Pulmonary artery endothelial cell (primary cell): ENCODE measurements around the gene GABRG3. TPM values are rescaled to one million over a fixed set of nuclear protein-coding genes. Genes with fewer than 3 reads are reported as not detected.

Experiments used
- DNase-seq: peaks from one replicate; pipeline ENCODE4 v3.0.0-alpha.2; 2011; ENCODE audit warnings: low read depth, low spot score
- total RNA-seq: library from RNA; depleted of rRNA; stranded (reverse); fragments of >200 nt; gene quantifications from 2 replicates; pipeline ENCODE4 v1.2.3, GENCODE V29; 2014

Gene GABRG3
- total RNA-seq, 1 donor from 2014 or later: not detected

DNA sequence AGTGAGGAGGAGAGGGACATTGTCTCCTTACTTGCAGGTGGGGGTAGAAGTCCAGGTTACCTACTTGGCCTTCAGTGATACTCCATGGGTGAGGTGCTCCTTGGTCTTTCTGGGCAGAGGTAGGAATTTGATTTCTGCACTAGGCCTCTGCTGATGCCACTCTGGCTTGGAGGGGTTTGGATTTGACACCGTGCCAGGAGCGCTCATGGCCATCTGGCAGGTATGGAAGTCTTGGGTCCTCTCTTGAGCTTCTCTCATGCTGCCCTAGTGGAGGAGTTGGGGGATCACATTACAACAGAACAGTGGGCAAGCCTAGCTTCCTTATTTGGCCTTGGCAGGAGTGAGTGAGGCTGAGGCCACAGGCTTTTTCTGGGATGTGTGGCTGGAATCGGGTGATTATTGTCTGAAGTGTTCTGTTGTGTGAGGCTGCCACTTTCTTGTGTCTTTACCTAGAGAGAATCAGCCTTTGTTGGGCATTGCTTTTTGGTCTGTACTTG lies 525.0 kb downstream of the GABRG3 start:
- no peak for DNase-seq

- DNase-seq: no peak
These were observed 527.7 kb downstream of the GABRG3 start for GRCh38 chr15:27498700-27499099.

DNA sequence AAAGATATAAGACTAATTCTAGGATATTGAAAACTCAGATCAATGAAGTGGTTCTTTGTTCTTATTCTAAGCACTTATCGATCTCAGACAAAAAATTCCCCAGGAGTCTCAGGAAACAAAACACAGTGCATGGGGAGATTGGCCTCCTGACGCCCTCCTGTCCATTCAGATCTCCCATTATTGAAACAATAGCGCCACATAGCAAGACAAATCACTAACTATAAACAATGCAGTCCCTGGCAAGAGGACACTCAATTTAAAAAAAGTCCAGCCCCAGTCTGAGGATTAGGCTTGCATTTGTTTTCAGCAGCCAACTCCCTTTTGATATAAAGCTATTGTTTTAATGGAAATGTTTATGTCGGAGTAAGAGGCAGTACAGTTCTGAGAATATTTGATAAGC lies 528.2 kb downstream of the GABRG3 start:
- DNase-seq: no peak

DNA sequence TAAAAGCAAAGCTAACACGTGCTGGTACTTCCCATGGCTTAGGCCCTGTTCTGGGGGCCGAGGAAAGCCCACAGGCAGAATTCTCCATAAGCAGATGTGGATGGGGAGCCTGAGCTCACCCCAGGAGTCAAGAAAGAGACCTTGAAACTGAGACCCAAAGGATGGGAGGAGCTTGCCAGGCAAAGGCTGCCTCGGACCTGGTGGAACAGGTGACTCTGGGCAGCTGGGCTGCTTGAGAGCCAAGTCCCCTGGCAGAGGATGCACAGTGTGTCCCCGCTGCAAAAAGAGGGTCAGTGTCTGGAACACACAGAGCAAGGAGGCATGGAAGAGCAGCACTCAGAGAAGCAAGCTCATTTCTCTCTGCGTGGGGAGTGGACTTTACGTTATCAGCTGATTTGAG lies 528.7 kb downstream of the GABRG3 start:
- no peak for DNase-seq

- DNase-seq: no peak
These were observed 529.2 kb downstream of the GABRG3 start for GRCh38 chr15:27500206-27500605.

DNA sequence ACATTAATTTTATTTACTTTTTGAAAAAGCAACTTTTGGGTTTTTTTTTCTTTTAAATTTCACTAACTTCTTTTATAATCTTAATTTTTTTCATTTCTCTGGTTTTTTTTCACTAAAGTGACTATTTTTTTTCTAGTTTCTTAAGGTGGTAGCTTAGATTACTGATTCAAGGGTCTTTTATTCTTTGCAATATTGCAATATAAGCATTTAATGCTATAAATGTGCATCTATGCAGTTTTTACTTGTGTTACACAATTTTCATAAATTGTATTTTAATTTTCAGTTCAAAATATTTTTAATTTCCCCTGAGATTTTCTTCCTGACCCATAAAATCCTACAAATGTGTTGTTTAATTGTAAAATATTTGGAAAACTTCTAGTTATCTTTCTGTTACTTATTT lies 535.8 kb downstream of the GABRG3 start:
- no peak for DNase-seq

DNA sequence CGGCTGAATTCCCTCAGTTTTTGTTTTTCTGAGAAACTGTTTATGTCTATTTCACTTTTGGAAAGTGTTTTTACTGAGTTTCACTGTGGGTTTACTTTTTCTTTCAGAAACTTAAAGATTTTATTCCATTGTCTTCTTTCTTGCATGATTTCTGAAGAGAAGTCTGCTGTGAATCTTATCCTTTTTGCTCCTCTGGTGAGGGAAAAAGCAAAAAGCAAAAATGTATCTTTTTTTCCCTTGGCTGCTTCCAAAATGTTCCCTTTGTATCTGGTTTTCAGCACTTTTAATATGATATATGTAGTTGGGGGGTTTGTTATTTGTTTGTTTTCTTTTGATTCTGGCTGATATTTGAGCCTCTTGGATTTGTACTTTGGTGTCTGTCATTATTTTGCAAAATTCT lies 538.0 kb downstream of the GABRG3 start:
- DNase-seq: no peak

GRCh38 chr15:27512281-27513001 lies 541.5 kb downstream of the GABRG3 start:
- no peak for DNase-seq

DNA sequence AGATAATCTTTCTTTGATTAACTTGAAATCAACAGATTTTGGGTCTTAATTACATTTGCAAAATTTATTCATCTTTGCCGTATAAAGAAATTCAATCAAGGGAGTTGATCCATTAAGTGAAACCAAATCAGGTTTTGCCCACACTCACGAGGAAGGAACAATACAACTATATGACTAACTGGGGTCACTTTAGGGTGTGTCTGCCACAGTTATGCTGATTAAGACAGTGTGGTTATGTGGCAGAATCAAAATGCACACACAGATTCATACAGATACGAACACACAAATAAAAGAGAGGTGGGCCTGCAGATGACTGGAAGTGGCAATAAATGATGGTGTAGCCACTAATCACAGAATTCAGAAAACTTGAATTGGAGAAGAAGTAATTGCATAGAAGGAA lies 543.5 kb downstream of the GABRG3 start:
- DNase-seq: no peak

DNA sequence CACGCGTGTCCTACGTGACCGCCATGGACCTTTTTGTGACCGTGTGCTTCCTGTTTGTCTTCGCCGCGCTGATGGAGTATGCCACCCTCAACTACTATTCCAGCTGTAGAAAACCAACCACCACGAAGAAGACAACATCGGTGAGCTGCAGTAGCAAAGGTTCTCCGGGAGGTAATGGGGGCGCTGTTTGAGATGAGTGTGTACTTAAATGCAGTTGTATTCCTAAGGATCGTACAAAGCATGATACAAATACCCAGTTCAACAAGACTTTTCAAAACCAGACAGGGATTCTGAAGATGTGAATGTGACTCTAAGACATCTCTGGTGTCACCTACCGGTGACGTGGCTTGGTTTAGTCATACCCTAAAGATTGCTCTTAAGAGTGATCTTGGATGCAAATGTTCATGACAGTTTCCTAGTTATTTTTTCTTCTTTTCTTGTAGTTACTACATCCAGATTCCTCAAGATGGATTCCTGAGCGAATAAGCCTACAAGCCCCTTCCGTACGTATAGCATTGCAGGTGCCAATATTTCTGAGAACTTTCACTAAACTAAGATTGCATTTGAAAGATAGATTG lies 556.6 kb downstream of the GABRG3 start:
- no peak for DNase-seq

DNA sequence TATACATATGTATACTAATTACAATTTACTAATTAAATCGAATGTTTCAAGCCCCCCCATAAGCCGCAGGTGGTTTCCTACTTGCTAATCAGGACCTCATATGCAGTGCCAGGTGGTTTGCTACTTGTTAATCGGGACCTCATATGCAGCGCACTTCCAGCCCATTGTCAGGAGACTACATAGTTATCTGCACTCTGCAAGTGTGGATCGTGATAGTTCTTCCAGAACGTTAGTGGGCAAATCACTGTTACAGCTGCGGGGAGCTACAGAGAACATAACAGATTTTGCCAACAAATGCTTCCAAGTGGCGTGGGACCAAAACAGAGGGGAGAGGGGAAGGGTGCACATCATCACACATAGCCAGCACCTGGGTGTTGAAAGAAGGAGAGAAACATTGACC lies 558.4 kb downstream of the GABRG3 start:
- no peak for DNase-seq

DNA sequence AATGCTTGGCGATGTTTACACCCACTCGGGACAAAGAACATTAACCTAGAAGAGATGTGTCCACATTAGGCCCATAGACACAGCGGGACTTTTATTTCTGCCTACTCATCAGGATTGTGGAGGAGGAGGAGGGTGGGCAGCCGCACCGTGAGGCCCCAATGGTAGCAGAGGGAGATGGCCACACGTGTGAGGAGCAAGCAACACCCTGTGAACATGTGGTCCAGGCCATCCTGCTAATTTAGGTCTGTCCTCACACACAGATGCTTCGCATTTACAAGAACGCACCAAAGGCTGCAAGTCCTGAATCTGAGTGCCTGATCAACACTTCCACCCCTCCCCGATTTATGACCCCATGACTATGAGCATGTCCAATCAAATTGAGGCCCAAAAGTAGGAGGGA lies 560.0 kb downstream of the GABRG3 start:
- no peak for DNase-seq

DNA sequence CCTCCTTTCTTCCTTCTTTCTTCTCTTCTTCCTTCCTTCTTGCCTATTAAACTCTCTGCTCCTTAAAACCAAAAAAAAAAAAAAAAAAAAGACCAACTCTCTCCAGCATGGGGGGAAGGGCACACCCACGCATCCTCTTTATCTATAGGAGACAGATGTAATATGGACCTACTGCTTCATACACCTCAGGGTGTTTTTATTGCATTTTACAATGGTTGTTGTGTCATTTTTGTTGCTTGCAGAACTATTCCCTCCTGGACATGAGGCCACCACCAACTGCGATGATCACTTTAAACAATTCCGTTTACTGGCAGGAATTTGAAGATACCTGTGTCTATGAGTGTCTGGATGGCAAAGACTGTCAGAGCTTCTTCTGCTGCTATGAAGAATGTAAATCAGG lies 561.4 kb downstream of the GABRG3 start:
- no peak for DNase-seq

DNA sequence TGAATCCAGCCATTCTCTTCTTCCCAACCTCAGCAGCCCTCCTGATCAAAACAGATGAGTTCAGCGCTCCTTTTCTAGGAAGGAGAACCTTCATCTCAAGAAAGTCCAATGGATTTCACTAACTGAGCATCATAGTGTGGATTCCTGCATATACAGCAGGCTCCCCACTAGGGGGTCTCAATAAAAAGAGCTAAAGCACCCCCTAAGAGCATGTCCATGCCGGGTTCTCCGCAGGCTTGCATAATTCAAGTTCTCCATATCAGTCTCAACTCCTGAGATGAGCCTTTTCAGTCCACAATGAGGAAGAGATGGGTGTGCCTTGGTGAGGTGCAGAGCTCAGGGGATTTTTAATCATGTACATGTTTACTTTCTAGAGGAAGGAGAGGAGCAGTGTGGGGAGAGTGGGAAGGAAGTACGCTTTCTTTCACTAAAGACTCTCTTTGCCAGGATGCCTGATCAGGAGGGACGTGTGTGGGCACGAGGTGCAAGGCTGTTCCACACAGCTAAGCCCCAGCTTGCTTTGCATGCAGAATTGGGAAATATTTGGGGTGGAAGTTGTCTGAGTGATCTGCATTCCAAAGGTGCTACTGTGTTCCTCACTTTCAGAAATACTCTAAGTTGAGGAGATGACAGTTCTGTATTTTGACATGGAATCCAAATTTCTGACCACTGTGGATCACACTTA lies 564.6 kb downstream of the GABRG3 start:
- DNase-seq: no peak

GRCh38 chr15:27538325-27538724 lies 567.3 kb downstream of the GABRG3 start:
- DNase-seq: no peak

GRCh38 chr15:27541581-27541980 lies 570.6 kb downstream of the GABRG3 start:
- DNase-seq: no peak

GRCh38 chr15:27545494-27546255 lies 574.7 kb downstream of the GABRG3 start:
- DNase-seq: no peak

DNA sequence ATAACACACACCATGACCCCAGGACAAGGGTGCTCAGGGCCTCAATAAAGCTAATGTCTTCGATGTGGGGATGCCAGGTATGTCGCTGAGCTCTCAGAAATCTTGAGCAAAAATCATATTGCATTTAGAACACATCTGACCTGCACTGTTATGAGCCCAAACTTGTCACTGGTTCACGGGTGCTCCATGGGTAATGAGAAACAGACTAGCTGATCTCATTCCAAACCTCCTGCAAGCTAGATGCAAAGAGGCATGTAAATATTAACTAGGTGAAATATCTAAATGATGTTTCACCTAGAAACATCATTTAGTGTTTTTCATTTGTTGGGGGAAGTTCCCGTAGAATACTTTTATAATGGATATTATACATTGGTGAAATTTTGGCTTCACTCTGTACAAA lies 578.8 kb downstream of the GABRG3 start:
- no peak for DNase-seq

DNA sequence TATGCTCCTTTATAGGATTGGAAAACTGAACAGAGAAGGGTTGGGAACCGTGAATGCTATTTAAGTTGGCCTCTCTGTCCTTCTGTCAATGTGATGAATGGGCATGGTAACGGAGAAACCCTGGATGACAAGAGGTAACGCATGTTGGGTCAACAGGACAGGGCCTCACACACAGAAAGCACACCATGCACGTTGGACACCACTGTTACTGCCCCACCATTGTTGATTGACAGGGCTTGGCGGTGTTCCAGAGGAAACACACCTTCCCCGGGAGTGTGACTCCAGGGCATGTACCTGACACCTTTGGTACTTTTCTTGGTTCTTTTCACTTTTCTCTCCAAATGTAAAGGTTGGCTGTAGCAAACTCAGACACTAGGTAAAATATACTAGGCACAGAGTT lies 579.7 kb downstream of the GABRG3 start:
- DNase-seq: no peak

DNA sequence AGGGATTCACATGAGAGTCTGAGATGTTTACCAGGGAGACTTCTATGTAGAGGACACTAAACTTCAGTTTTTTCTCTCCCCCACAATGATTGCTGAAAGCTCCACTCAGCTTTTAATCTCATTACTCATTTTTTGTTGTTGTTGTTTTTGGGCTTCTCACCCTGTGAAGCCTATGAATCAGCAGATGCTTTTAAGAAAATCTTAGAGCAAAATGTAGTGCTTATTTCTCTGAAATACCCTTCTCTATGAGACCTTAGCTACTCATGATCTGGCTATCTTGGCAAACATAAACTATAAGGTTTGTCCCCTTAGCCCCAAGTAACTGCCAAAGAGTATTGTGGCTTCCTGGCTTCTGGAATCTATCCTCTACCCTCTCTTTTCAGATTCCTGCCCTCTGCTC lies 590.8 kb downstream of the GABRG3 start:
- DNase-seq: no peak

DNA sequence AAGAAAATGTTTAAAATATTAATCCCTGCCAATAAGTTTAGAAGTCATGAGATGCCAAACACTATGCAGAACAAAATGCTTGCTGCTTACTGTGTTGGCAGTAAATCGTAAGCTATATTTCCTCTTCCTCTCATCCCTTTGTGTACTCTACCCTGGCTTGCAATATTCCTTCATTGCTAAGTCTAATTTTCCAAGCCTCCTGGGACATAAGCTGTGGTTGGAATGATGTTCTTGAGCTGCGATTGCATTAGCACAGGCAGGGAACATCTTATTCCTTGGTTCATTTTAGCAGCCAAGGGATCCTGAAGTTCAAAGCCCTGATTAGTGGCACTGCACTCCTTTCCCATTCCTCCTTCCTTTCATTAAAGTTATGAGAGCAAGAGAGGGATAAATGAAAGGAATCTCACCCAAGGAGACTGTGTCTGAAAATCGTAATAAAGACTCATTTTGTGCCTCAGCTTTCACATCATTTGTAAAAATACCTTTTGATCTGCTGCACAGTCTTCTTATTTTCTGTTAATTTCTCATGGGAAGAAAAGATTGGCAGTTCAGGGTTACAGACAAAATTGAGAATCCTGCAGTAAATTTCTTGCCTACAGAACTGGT lies 592.9 kb downstream of the GABRG3 start:
- DNase-seq: no peak

GRCh38 chr15:27564656-27565055 lies 593.7 kb downstream of the GABRG3 start:
- DNase-seq: no peak
